HL-60 (cell line): ENCODE data around the gene PLPPR1.

Experiments used
- DNase-seq, 2 experiments: peaks; one replicate each; pipeline ENCODE4 v3.0.0-alpha.2; 2010 to 2020; ENCODE audit warnings: low read depth in 1 of 2, low spot score in 1 of 2
- H3K27ac ChIP-seq: fragments of 250-450 bp; sonication (Bioruptor Pico); replicated peaks from 2 replicates; pipeline ENCODE4 v1.5.1; 2020; ENCODE audit warnings: mild to moderate bottlenecking, moderate library complexity
- H3K27me3 ChIP-seq: fragments of 250-450 bp; sonication (Bioruptor Pico); 2 replicates; pipeline ENCODE4 v1.5.1; 2021; ENCODE audit warnings: mild to moderate bottlenecking, moderate library complexity; ENCODE audit not compliant: insufficient read depth, poor library complexity, severe bottlenecking
- H3K4me3 ChIP-seq: replicated peaks from 2 replicates; pipeline ENCODE4 v1.5.1; 2011; ENCODE audit warnings: mild to moderate bottlenecking, control low read depth, low read length; ENCODE audit not compliant: insufficient read depth
- GABPA ChIP-seq: IDR thresholded peaks from 2 replicates; pipeline ENCODE4 v1.6.1; 2012; ENCODE audit warnings: low read depth
- POLR2AphosphoS5 ChIP-seq: IDR thresholded peaks from 2 replicates; pipeline ENCODE4 v1.6.1; 2012; ENCODE audit warnings: low read depth
- SPI1 ChIP-seq: IDR thresholded peaks from 2 replicates; pipeline ENCODE4 v1.6.1; 2012; ENCODE audit warnings: low read depth, mild to moderate bottlenecking, borderline replicate concordance
- TF ChIP-seq, protein P1 (sequence below): IDR thresholded peaks from 2 replicates; pipeline ENCODE4 v1.6.1; 2012; ENCODE audit warnings: low read depth; ENCODE audit not compliant: insufficient replicate concordance
- TF ChIP-seq, protein P2 (sequence below): IDR thresholded peaks from one replicate; pipeline ENCODE4 v1.5.1; 2011; ENCODE audit warnings: low read length, control low read depth, inconsistent platforms; ENCODE audit not compliant: insufficient read depth

The PLPPR1 gene

DNA sequence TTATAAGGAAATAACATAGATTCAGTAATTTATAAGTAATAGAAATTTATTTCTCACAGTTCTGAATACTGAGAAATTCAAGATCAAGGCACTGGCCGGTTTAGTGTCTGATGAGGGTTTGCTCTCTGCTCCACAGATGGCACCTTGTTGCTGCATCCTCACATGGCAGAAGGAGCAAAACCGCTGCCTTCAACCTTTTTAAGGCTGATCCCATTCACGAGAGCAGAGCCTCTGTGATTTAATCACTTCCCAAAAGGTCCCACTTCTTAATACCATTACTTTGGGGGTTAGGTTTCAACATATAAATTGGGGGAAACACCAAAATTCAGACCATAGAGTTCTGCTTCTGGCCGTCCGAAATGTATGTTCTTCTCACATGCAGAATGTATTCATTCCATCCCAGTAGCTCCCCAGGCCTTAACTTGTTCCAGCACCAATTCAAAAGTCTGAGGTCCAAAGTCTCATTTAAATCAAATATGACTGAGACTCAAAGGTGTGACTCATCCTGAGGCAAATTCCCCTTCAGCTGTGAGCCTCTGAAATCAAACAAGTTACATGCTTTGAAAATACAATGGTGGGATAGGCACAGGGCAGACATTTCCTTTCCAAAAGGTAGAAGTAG, 325.7 kb downstream of the PLPPR1 start:
- no peak for TF ChIP-seq POLR2AphosphoS5

DNA sequence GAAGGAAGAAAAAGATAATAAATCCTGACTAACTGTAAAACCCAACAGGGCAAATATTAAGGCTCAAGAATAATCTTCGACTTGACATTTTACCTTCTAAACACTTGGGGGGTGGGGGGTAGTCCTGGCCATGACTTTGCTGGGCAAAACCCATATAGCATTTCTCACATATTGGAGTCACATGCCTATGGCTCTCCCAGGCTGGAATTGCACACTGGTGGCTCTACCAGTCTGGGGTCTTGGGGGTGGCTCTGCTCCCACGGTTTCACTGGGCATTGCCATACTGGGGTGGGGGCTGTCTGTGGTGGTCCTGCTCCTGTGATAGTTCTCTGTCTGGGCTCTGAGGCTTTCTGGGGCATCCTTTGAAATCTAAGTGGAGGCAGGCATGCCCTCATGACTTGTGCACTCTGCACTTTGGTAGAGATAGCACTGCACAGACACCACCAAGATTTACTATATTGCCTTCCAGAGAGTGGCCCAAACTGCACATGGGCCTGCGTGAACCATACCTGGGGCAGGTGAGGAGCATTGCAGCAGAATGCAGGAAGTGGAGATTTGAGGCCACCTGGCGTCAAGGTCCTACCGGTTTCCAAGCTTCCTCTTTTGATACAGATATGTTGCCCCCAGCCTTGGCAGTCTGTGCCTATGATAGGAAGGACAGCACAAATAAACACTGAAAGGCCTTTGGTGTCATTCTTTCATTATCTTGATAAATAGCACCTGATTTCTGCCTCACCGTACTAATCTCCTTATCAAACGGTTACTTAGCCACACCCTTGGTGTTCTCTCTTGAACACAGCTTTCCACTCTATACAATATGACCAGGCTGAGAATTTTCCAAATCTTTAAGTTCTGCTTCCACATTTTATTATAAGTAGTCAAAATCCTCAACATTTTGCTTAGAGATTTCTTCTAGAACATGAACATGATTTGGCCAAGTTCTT, 326.5 kb downstream of the PLPPR1 start:
- Histone ChIP-seq H3K27me3 (no peaks in the 10 kb centered on the region), H3K4me3 (no peak overlapping the region), H3K27ac (no peak overlapping the region)
- TF ChIP-seq GABPA (no peak), POLR2AphosphoS5 (no peak), SPI1 (no peak)
- TF ChIP-seq, protein P1, sequence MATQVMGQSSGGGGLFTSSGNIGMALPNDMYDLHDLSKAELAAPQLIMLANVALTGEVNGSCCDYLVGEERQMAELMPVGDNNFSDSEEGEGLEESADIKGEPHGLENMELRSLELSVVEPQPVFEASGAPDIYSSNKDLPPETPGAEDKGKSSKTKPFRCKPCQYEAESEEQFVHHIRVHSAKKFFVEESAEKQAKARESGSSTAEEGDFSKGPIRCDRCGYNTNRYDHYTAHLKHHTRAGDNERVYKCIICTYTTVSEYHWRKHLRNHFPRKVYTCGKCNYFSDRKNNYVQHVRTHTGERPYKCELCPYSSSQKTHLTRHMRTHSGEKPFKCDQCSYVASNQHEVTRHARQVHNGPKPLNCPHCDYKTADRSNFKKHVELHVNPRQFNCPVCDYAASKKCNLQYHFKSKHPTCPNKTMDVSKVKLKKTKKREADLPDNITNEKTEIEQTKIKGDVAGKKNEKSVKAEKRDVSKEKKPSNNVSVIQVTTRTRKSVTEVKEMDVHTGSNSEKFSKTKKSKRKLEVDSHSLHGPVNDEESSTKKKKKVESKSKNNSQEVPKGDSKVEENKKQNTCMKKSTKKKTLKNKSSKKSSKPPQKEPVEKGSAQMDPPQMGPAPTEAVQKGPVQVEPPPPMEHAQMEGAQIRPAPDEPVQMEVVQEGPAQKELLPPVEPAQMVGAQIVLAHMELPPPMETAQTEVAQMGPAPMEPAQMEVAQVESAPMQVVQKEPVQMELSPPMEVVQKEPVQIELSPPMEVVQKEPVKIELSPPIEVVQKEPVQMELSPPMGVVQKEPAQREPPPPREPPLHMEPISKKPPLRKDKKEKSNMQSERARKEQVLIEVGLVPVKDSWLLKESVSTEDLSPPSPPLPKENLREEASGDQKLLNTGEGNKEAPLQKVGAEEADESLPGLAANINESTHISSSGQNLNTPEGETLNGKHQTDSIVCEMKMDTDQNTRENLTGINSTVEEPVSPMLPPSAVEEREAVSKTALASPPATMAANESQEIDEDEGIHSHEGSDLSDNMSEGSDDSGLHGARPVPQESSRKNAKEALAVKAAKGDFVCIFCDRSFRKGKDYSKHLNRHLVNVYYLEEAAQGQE: no peak
- TF ChIP-seq, protein P2, sequence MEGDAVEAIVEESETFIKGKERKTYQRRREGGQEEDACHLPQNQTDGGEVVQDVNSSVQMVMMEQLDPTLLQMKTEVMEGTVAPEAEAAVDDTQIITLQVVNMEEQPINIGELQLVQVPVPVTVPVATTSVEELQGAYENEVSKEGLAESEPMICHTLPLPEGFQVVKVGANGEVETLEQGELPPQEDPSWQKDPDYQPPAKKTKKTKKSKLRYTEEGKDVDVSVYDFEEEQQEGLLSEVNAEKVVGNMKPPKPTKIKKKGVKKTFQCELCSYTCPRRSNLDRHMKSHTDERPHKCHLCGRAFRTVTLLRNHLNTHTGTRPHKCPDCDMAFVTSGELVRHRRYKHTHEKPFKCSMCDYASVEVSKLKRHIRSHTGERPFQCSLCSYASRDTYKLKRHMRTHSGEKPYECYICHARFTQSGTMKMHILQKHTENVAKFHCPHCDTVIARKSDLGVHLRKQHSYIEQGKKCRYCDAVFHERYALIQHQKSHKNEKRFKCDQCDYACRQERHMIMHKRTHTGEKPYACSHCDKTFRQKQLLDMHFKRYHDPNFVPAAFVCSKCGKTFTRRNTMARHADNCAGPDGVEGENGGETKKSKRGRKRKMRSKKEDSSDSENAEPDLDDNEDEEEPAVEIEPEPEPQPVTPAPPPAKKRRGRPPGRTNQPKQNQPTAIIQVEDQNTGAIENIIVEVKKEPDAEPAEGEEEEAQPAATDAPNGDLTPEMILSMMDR: no peak
- no peak for DNase-seq

More for the DNA sequence above, 325.7 kb downstream of the PLPPR1 start:
- Histone ChIP-seq H3K4me3 (no peak overlapping the region), H3K27me3 (no peaks in the 10 kb centered on the region), H3K27ac (no peak overlapping the region)
- no peak for DNase-seq

DNA sequence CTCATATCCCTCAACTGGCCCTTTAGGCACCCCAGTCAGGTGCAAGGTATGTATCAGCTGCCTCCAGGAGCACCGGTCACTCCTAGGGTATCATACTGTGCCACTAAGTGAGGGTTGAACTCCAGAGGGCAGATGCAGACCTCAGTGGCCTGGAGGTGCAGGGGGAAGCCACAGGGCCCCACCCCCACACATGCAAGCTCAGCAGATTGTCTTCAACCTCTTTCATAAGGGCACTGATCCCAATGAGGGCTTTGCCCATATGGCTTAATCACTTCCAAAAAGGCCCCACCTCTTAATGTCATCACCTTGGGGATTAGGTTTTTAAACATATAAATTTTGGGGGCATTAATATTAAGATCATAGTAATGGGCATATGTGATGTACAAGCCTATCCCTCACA, 328.1 kb downstream of the PLPPR1 start:
- Histone ChIP-seq H3K27me3 (no peaks in the 10 kb centered on the region), H3K27ac (no peak overlapping the region), H3K4me3 (no peak overlapping the region)
- no peak for TF ChIP-seq POLR2AphosphoS5
- TF ChIP-seq, protein P1: no peak
- TF ChIP-seq SPI1: no peak
- no peak for TF ChIP-seq GABPA
- TF ChIP-seq, protein P2: no peak
- no peak for DNase-seq

DNA sequence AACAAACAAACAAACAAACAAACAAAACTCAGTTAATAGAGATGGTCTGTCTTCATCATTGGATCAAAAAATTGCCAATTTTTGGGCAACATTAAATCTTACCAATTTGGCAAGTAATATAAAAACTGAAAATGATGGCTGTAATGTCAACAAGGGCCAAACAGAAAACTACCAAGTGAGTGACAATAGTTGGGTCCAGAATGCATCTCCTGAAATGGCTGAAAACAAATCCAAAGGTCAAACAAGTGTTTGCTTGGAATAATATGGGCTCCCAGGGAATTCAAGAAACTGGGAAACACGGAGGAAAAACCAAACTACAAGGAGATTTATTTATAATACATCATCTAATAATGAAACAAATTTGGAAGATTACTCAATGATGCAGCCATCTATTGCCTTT, 331.2 kb downstream of the PLPPR1 start:
- H3K27me3 ChIP-seq: no peaks in the 10 kb centered on the region

More for the DNA sequence above, 331.2 kb downstream of the PLPPR1 start:
- Histone ChIP-seq H3K27ac (no peak overlapping the region), H3K4me3 (no peak overlapping the region)
- TF ChIP-seq POLR2AphosphoS5: no peak
- no peak for TF ChIP-seq SPI1
- TF ChIP-seq, protein P1: no peak
- TF ChIP-seq GABPA: no peak
- TF ChIP-seq, protein P2: no peak
- DNase-seq: no peak
